Astrocyte (in vitro differentiated cells and primary cell): ENCODE results near the gene USH1C.

ENCODE experiments used
- EZH2 ChIP-seq: IDR thresholded peaks from 2 replicates; pipeline ENCODE4 v1.6.1; 2012; ENCODE audit warnings: mild to moderate bottlenecking, low read length, inconsistent platforms; ENCODE audit not compliant: insufficient read depth
- TF ChIP-seq, protein P1 (sequence below): IDR thresholded peaks from 2 replicates; pipeline ENCODE4 v1.5.1; 2011; ENCODE audit warnings: low read depth, mild to moderate bottlenecking, inconsistent platforms, low read length, moderate library complexity; ENCODE audit not compliant: insufficient read depth

GRCh38 chr11:17538054-17538453 is 6.2 kb downstream of the USH1C start:
- TF ChIP-seq, protein P1, sequence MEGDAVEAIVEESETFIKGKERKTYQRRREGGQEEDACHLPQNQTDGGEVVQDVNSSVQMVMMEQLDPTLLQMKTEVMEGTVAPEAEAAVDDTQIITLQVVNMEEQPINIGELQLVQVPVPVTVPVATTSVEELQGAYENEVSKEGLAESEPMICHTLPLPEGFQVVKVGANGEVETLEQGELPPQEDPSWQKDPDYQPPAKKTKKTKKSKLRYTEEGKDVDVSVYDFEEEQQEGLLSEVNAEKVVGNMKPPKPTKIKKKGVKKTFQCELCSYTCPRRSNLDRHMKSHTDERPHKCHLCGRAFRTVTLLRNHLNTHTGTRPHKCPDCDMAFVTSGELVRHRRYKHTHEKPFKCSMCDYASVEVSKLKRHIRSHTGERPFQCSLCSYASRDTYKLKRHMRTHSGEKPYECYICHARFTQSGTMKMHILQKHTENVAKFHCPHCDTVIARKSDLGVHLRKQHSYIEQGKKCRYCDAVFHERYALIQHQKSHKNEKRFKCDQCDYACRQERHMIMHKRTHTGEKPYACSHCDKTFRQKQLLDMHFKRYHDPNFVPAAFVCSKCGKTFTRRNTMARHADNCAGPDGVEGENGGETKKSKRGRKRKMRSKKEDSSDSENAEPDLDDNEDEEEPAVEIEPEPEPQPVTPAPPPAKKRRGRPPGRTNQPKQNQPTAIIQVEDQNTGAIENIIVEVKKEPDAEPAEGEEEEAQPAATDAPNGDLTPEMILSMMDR = no peak
- no peak for TF ChIP-seq EZH2
